HepG2 (cell line): ENCODE data around the gene CLEC16A. TPM values are rescaled to one million over a fixed set of nuclear protein-coding genes. Genes with fewer than 3 reads are reported as not detected.
A peak's percentile ranks its signal among the peaks of the same experiment; 100 is the strongest.

Experiments used
- ATAC-seq: fragments of 200-7000 bp; cut with Tn5 transposase; 3 replicates; pipeline ENCODE4 v1.9.1; 2020; ENCODE audit warnings: mild to moderate bottlenecking, moderate library complexity
- BruUV-seq: library from RNA; stranded (reverse); fragments of 400-500 nt; replicated peaks from 2 replicates; lab custom pipeline; 2021; lab: Mats Ljungman, UMichigan
- CTCF ChIA-PET: fragments of 300-600 bp; formaldehyde crosslinking; extraction: SDS; loops from one replicate; lab custom pipeline; 2021; ENCODE audit warnings: low total read pairs, inconsistent platforms, low intra/inter-chr PET ratio; lab: Yijun Ruan, JAX
- POLR2A ChIA-PET: fragments of 350-600 bp; sonication (Branson Sonifier 250); formaldehyde crosslinking; loops from one replicate; lab custom pipeline; 2020; ENCODE audit warnings: antibody characterized with exemption, inconsistent platforms; lab: Yijun Ruan, JAX
- DNase-seq: peaks from one replicate; pipeline ENCODE4 v3.0.0-alpha.2; 2015; ENCODE audit warnings: low spot score
- FAIRE-seq: peaks from 3 replicates; lab custom pipeline; 2011; peaks lifted over from hg19 to GRCh38; lab: Jason Lieb, UNC
- H2AFZ ChIP-seq: one replicate; pipeline ENCODE4 v1.6.1; 2011; ENCODE audit warnings: low read length, inconsistent platforms
- H3K27ac ChIP-seq: fragments of 300-600 bp; 3 replicates; pipeline ENCODE4 v1.8.0; 2011; ENCODE audit warnings: mixed run types, mild to moderate bottlenecking, mixed read lengths, low read length, inconsistent platforms; ENCODE audit not compliant: insufficient read depth; ENCODE audit errors: extremely low read length
- H3K27me3 ChIP-seq, 2 experiments: fragments of 200-600 bp in 1 of 2; 2 replicates in 1 of 2; 3 replicates in 1 of 2; pipeline versions ENCODE4 v1.6.0 to v1.8.0; 2011; ENCODE audit warnings: low read length in 2 of 2, mild to moderate bottlenecking in 2 of 2, moderate library complexity in 2 of 2, inconsistent platforms in 1 of 2; ENCODE audit not compliant: insufficient read depth in 2 of 2, control insufficient read depth in 1 of 2
- H3K36me3 ChIP-seq, 2 experiments: fragments of 200-600 bp in 1 of 2; replicated peaks in 1 of 2; 2 replicates in 1 of 2; 3 replicates in 1 of 2; pipeline versions ENCODE4 v1.5.1 to v1.8.0; 2011; ENCODE audit warnings: low read length in 2 of 2, inconsistent platforms in 1 of 2; ENCODE audit not compliant: insufficient read depth in 2 of 2, control insufficient read depth in 1 of 2
- H3K4me1 ChIP-seq: 2 replicates; pipeline ENCODE4 v1.5.1; 2012; ENCODE audit warnings: low read length, inconsistent platforms; ENCODE audit not compliant: insufficient read depth
- H3K4me2 ChIP-seq: 2 replicates; pipeline ENCODE4 v1.6.0; 2011; ENCODE audit warnings: low read depth, low read length, inconsistent platforms
- H3K4me3 ChIP-seq, 3 experiments: fragments of 200-600 bp in 1 of 3; sonication (generic), shearing (Covaris generic) in 1 of 3; replicated peaks in 1 of 3; 2 replicates each; pipeline ENCODE4 v1.5.1; 2011 to 2016; ENCODE audit warnings: low read length in 3 of 3, inconsistent platforms in 2 of 3, low read depth in 2 of 3, mild to moderate bottlenecking in 2 of 3, control low read depth in 1 of 3, mixed read lengths in 1 of 3; ENCODE audit not compliant: insufficient read depth in 1 of 3
- H3K79me2 ChIP-seq: one replicate; pipeline ENCODE4 v1.6.1; 2011; ENCODE audit warnings: low read length, inconsistent platforms; ENCODE audit not compliant: insufficient read depth
- H3K9ac ChIP-seq: 2 replicates; pipeline ENCODE4 v1.6.0; 2011; ENCODE audit warnings: mild to moderate bottlenecking, low read depth, low read length, inconsistent platforms; ENCODE audit not compliant: insufficient read depth
- H3K9me3 ChIP-seq: 2 replicates; pipeline ENCODE4 v1.5.1; 2012; ENCODE audit warnings: mild to moderate bottlenecking, low read length
- H4K20me1 ChIP-seq: 2 replicates; pipeline ENCODE4 v1.6.0; 2011; ENCODE audit warnings: inconsistent platforms, mild to moderate bottlenecking, low read length, moderate library complexity; ENCODE audit not compliant: insufficient read depth
- GPN1 ChIP-seq: sonication (generic); formaldehyde crosslinking; IDR thresholded peaks from 2 replicates; pipeline ENCODE4 v1.5.1; 2020; ENCODE audit warnings: missing genetic modification reagents, borderline replicate concordance
- KLF11 ChIP-seq: IDR thresholded peaks from 2 replicates; pipeline ENCODE4 v1.6.1; 2016; ENCODE audit warnings: missing compliant biosample characterization
- PHF5A ChIP-seq: IDR thresholded peaks from one replicate; pipeline ENCODE4 v1.6.1; 2018; ENCODE audit warnings: low read depth, missing genetic modification reagents; ENCODE audit not compliant: unreplicated experiment
- POGZ ChIP-seq: sonication (generic); formaldehyde crosslinking; IDR thresholded peaks from 2 replicates; pipeline ENCODE4 v1.4.0; 2020; ENCODE audit warnings: mild to moderate bottlenecking, missing genetic modification reagents
- ZMYM3 ChIP-seq: sonication (generic); formaldehyde crosslinking; IDR thresholded peaks from 2 replicates; pipeline ENCODE4 v1.5.1; 2020; ENCODE audit warnings: mild to moderate bottlenecking, missing genetic modification reagents
- ZNF121 ChIP-seq: sonication (generic); formaldehyde crosslinking; IDR thresholded peaks from 2 replicates; pipeline ENCODE4 v1.5.0; 2020; ENCODE audit warnings: mild to moderate bottlenecking, missing genetic modification reagents
- ZNF333 ChIP-seq: sonication (generic); formaldehyde crosslinking; IDR thresholded peaks from 2 replicates; pipeline ENCODE4 v1.4.0; 2020; ENCODE audit warnings: mild to moderate bottlenecking, missing genetic modification reagents, borderline replicate concordance
- ZNF768 ChIP-seq: sonication (generic); formaldehyde crosslinking; IDR thresholded peaks from 2 replicates; pipeline ENCODE4 v1.4.0; 2020; ENCODE audit warnings: missing genetic modification reagents
- ZNF790 ChIP-seq: sonication (generic); formaldehyde crosslinking; IDR thresholded peaks from 2 replicates; pipeline ENCODE4 v1.8.0; 2022; ENCODE audit warnings: missing genetic modification reagents, mild to moderate bottlenecking, borderline replicate concordance
- WGBS: methylation state at CpG from one replicate; pipeline ENCODE4 v1.1.6; 2017; ENCODE audit warnings: low lambda C conversion rate; 5-methylcytosine and 5-hydroxymethylcytosine counted together
- in situ Hi-C: cut with HindIII; loops from 2 replicates; pipeline ENCODE4 v1.10.0; 2017; ENCODE audit warnings: low pct_unique_long_range_greater_than_20kb; ENCODE audit not compliant: extremely low pct_ligation_motif_present
- intact Hi-C: fragments of 100-400 bp; cut with micrococcal nuclease; formaldehyde crosslinking; loops from one replicate; pipeline ENCODE4 v1.10.0; 2022; ENCODE audit not compliant: unreplicated experiment
- polyA plus RNA-seq, 8 experiments: library from polyadenylated mRNA; depleted of rRNA in 3 of 8; stranded (reverse) in 7 of 8; unstranded in 1 of 8; fragments of >200 nt; fragmentation: Illumina TruSeq in 4 of 8; extraction: Trizol in 4 of 8; gene quantifications; 2 replicates each; pipeline versions ENCODE4 v1.2.1 to v1.2.3, GENCODE V29; 2011 to 2016; ENCODE audit warnings: low read depth in 4 of 8, missing spikeins in 1 of 8, mixed read lengths in 1 of 8; ENCODE audit not compliant: insufficient read depth in 1 of 8
- total RNA-seq, 5 experiments: library from RNA; depleted of rRNA; stranded (reverse); fragments of >200 nt; fragmentation: Illumina TruSeq; extraction: Trizol; gene quantifications; 2 replicates each; pipeline ENCODE4 v1.2.3, GENCODE V29; 2016; ENCODE audit warnings: low read depth in 1 of 5

The CLEC16A gene
- total and polyA plus RNA-seq, 2 of the 13 experiments (the other 11 are each of a cell fraction or from before 2014, with no cell fraction given), result 8.5 to 10.3 TPM

- H3K4me1 ChIP-seq, result peaks cover 8% of the 10 kb centered on the region
- WGBS, result 95% methylated on average over 7 of the region's 7 CpGs
- FAIRE-seq, result no peak
- in situ Hi-C loops (no loop called here), intact Hi-C loops (no loop called here)
- peaks cover 23 to 65% of the 10 kb centered on the region in 2 experiments for H3K36me3 ChIP-seq
- POLR2A ChIA-PET, result interaction anchor here (1.1 kb wide), 1 partner anchor 9 kb away, joined by 3 read pairs; no protein-coding TSS in a partner anchor
- H3K9ac ChIP-seq, result no peak overlapping the region
- H3K4me2 ChIP-seq, result no peak overlapping the region
- no peak for ATAC-seq
- no TSS peak for BruUV-seq
- H3K79me2 ChIP-seq, result peaks cover 14% of the 10 kb centered on the region
- H3K27me3 ChIP-seq, result no peaks in the 10 kb centered on the region
- no peak overlapping the region for H2AFZ ChIP-seq
- CTCF ChIA-PET, result no interaction called here
- 0 out of 2 replicates have a peak, but pooled peaks cover 3% of the 10 kb centered on the region for H4K20me1 ChIP-seq
- no peak for DNase-seq
- no peaks in the 10 kb centered on the region for H3K9me3 ChIP-seq
- TF ChIP-seq ZNF121 (CRISPR knock-in tag) (0 out of 2 replicates have a peak, but pooled peaks have one; percentile 15), ZNF790 (CRISPR knock-in tag) (no peak), GPN1 (CRISPR knock-in tag) (no peak), ZNF333 (no peak), KLF11 (CRISPR knock-in tag) (no peak)
- H3K27ac ChIP-seq, result no peak overlapping the region
- no peak overlapping the region for H3K4me3 ChIP-seq
Measured at GRCh38 chr16:10931134-10931533, 13.2 kb upstream of the CLEC16A start.

GRCh38 chr16:10931977-10932632, 12.3 kb upstream of the CLEC16A start:
- CTCF ChIA-PET, result no interaction called here
- H3K27ac ChIP-seq, result no peak overlapping the region
- peaks cover 19% of the 10 kb centered on the region for H3K79me2 ChIP-seq
- H4K20me1 ChIP-seq, result peaks cover 5% of the 10 kb centered on the region; the same call in 1 of the 2 replicates
- no TSS peak for BruUV-seq
- 97% methylated on average over 11 of the region's 11 CpGs for WGBS
- FAIRE-seq (no peak), DNase-seq (no peak), ATAC-seq (no peak)
- TF ChIP-seq ZNF768 (peak; percentile 98), POGZ (no peak), ZMYM3 (CRISPR knock-in tag) (peak; percentile 74; the same call in 1 of the 2 replicates), PHF5A (CRISPR knock-in tag) (no peak)
- H2AFZ ChIP-seq, result no peak overlapping the region
- no peaks in the 10 kb centered on the region for H3K9me3 ChIP-seq
- POLR2A ChIA-PET, result interaction anchor here (0.8 to 1.6 kb wide), 2 partner anchors 9 to 10 kb away, joined by 4 to 10 read pairs; partner anchors contain the start of gene DEXI
- in situ Hi-C loops (no loop called here), intact Hi-C loops (no loop called here)
- no peak overlapping the region for H3K4me2 ChIP-seq
- H3K4me1 ChIP-seq, result peaks cover 18% of the 10 kb centered on the region
- no peaks in the 10 kb centered on the region for H3K27me3 ChIP-seq
- no peak overlapping the region for H3K9ac ChIP-seq
- no peak overlapping the region for H3K4me3 ChIP-seq
- peaks cover 22 to 65% of the 10 kb centered on the region in 2 experiments for H3K36me3 ChIP-seq
